Measurements from ENCODE around the gene KLHL40. TPM values are rescaled to one million over a fixed set of nuclear protein-coding genes. Genes with fewer than 3 reads are reported as not detected.

The KLHL40 gene
- total RNA-seq, 1 donor from 2014 or later, result not detected

GRCh38 chr3:42710323-42711021 is 25.1 kb downstream of the KLHL40 start:
- ATAC-seq (ENCODE audit: low read depth) (no peak), DNase-seq (no peak)
- peaks cover 2% of the 10 kb centered on the region for H3K27me3 Mint-ChIP-seq
- intact Hi-C loops (cut with micrococcal nuclease), result no loop called here
- CTCF ChIA-PET, result no interaction called here
- H3K4me1 Mint-ChIP-seq, result peaks cover 18% of the 10 kb centered on the region
- no peak overlapping the region for H3K4me3 Mint-ChIP-seq
- POLR2A ChIA-PET, result no interaction called here
- H3K9me3 Mint-ChIP-seq, result no peaks in the 10 kb centered on the region
- no peaks in the 10 kb centered on the region for H3K36me3 Mint-ChIP-seq (ENCODE audit: low read depth)
- H3K27ac Mint-ChIP-seq, result no peak overlapping the region
- TF ChIP-seq CTCF (IDR thresholded peaks at IDR 0.05), result no peak

GRCh38 chr3:42711491-42712343 is 26.4 kb downstream of the KLHL40 start:
- H3K27me3 Mint-ChIP-seq, result peaks cover 2% of the 10 kb centered on the region
- H3K9me3 Mint-ChIP-seq, result no peaks in the 10 kb centered on the region
- TF ChIP-seq CTCF (IDR thresholded peaks at IDR 0.05), result no peak
- ChIA-PET CTCF (no interaction called here), POLR2A (no interaction called here)
- no peaks in the 10 kb centered on the region for H3K36me3 Mint-ChIP-seq (ENCODE audit: low read depth)
- H3K4me3 Mint-ChIP-seq, result no peak overlapping the region
- no peak overlapping the region for H3K27ac Mint-ChIP-seq
- intact Hi-C loops (cut with micrococcal nuclease), result no loop called here
- H3K4me1 Mint-ChIP-seq, result peaks cover 18% of the 10 kb centered on the region
- ATAC-seq (ENCODE audit: low read depth) (no peak), DNase-seq (peak; percentile 10)

GRCh38 chr3:42712344-42712648 is 27.0 kb downstream of the KLHL40 start:
- ChIA-PET CTCF (no interaction called here), POLR2A (no interaction called here)
- no peaks in the 10 kb centered on the region for H3K36me3 Mint-ChIP-seq (ENCODE audit: low read depth)
- peaks cover 2% of the 10 kb centered on the region for H3K27me3 Mint-ChIP-seq
- no peaks in the 10 kb centered on the region for H3K9me3 Mint-ChIP-seq
- no peak overlapping the region for H3K4me3 Mint-ChIP-seq
- intact Hi-C loops (cut with micrococcal nuclease), result no loop called here
- H3K27ac Mint-ChIP-seq, result no peak overlapping the region
- ATAC-seq (ENCODE audit: low read depth), result no peak
- peaks cover 18% of the 10 kb centered on the region for H3K4me1 Mint-ChIP-seq
- no peak for TF ChIP-seq CTCF (IDR thresholded peaks at IDR 0.05)
- DNase-seq, result no peak

GRCh38 chr3:42712688-42713372 is 27.5 kb downstream of the KLHL40 start:
- ChIA-PET POLR2A (no interaction called here), CTCF (no interaction called here)
- H3K27ac Mint-ChIP-seq, result no peak overlapping the region
- intact Hi-C loops (cut with micrococcal nuclease), result no loop called here
- peaks cover 18% of the 10 kb centered on the region for H3K4me1 Mint-ChIP-seq
- no peaks in the 10 kb centered on the region for H3K27me3 Mint-ChIP-seq
- H3K9me3 Mint-ChIP-seq, result no peaks in the 10 kb centered on the region
- no peaks in the 10 kb centered on the region for H3K36me3 Mint-ChIP-seq (ENCODE audit: low read depth)
- TF ChIP-seq CTCF (IDR thresholded peaks at IDR 0.05), result no peak
- H3K4me3 Mint-ChIP-seq, result no peak overlapping the region
- DNase-seq, result peak; percentile 12
- ATAC-seq (ENCODE audit: low read depth), result no peak

GRCh38 chr3:42713747-42714146 is 28.4 kb downstream of the KLHL40 start:
- intact Hi-C loops (cut with micrococcal nuclease), result no loop called here
- ChIA-PET CTCF (no interaction called here), POLR2A (no interaction called here)
- TF ChIP-seq CTCF (IDR thresholded peaks at IDR 0.05), result no peak
- Mint-ChIP-seq H3K4me1 (peaks cover 18% of the 10 kb centered on the region), H3K4me3 (no peak overlapping the region), H3K36me3 (ENCODE audit: low read depth) (no peaks in the 10 kb centered on the region), H3K9me3 (no peaks in the 10 kb centered on the region), H3K27me3 (no peaks in the 10 kb centered on the region), H3K27ac (no peak overlapping the region)
- ATAC-seq (ENCODE audit: low read depth), result no peak
- no peak for DNase-seq
